KMS-11 (cell line): ENCODE measurements around the gene FLNA.

Experiments used
- H2AFZ ChIP-seq: fragments of 200-600 bp; sonication (generic); 2 replicates; pipeline ENCODE4 v1.6.1; 2016; ENCODE audit warnings: antibody characterized with exemption, mixed run types, low read depth
- H3K27ac ChIP-seq: fragments of 200-600 bp; sonication (generic); 2 replicates; pipeline ENCODE4 v1.6.1; 2016; ENCODE audit warnings: mild to moderate bottlenecking, mixed run types
- H3K27me3 ChIP-seq: fragments of 200-600 bp; sonication (generic); 2 replicates; pipeline ENCODE4 v1.6.1; 2017; ENCODE audit warnings: mild to moderate bottlenecking, low read depth, mixed run types, moderate library complexity; ENCODE audit not compliant: insufficient read depth
- H3K36me3 ChIP-seq: fragments of 200-600 bp; sonication (generic); 2 replicates; pipeline ENCODE4 v1.6.1; 2017; ENCODE audit warnings: mild to moderate bottlenecking, mixed run types; ENCODE audit not compliant: insufficient read depth
- H3K4me1 ChIP-seq: fragments of 200-600 bp; sonication (generic); 2 replicates; pipeline ENCODE4 v1.6.1; 2016; ENCODE audit warnings: mild to moderate bottlenecking, low read depth, mixed run types; ENCODE audit not compliant: poor library complexity, severe bottlenecking
- H3K4me2 ChIP-seq: fragments of 200-600 bp; sonication (generic); 2 replicates; pipeline ENCODE4 v1.7.0; 2016; ENCODE audit warnings: mild to moderate bottlenecking, mixed run types
- H3K4me3 ChIP-seq: fragments of 200-600 bp; sonication (generic); IDR thresholded peaks from 2 replicates; pipeline ENCODE4 v1.6.1; 2017; ENCODE audit warnings: low read depth, low read length, mixed read lengths; ENCODE audit not compliant: insufficient read depth
- H3K79me2 ChIP-seq: fragments of 200-600 bp; sonication (generic); 2 replicates; pipeline ENCODE4 v1.6.1; 2016; ENCODE audit warnings: low read depth, mixed run types; ENCODE audit not compliant: insufficient read depth
- H3K9ac ChIP-seq: fragments of 200-600 bp; sonication (generic); 2 replicates; pipeline ENCODE4 v1.6.1; 2016; ENCODE audit warnings: mild to moderate bottlenecking, mixed run types
- H4K20me1 ChIP-seq: fragments of 200-600 bp; sonication (generic); 2 replicates; pipeline ENCODE4 v1.6.1; 2016; ENCODE audit warnings: mild to moderate bottlenecking, mixed run types; ENCODE audit not compliant: insufficient read depth
- TF ChIP-seq, protein P1 (sequence below): fragments of 200-600 bp; sonication (generic); conservative IDR thresholded peaks from 2 replicates; pipeline ENCODE4 v1.6.1; 2017; ENCODE audit warnings: low read depth, mild to moderate bottlenecking, antibody characterized with exemption, low read length, moderate library complexity, mixed read lengths

FLNA gene

GRCh38 chrX:154359362-154360154 lies 14.9 kb downstream of the FLNA start:
- H3K27me3 ChIP-seq: no peaks in the 10 kb centered on the region
- H3K4me3 ChIP-seq: no peak overlapping the region
- TF ChIP-seq, protein P1, sequence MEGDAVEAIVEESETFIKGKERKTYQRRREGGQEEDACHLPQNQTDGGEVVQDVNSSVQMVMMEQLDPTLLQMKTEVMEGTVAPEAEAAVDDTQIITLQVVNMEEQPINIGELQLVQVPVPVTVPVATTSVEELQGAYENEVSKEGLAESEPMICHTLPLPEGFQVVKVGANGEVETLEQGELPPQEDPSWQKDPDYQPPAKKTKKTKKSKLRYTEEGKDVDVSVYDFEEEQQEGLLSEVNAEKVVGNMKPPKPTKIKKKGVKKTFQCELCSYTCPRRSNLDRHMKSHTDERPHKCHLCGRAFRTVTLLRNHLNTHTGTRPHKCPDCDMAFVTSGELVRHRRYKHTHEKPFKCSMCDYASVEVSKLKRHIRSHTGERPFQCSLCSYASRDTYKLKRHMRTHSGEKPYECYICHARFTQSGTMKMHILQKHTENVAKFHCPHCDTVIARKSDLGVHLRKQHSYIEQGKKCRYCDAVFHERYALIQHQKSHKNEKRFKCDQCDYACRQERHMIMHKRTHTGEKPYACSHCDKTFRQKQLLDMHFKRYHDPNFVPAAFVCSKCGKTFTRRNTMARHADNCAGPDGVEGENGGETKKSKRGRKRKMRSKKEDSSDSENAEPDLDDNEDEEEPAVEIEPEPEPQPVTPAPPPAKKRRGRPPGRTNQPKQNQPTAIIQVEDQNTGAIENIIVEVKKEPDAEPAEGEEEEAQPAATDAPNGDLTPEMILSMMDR: no peak
- no peaks in the 10 kb centered on the region for H4K20me1 ChIP-seq
- no peak overlapping the region for H3K9ac ChIP-seq
- H3K36me3 ChIP-seq: no peaks in the 10 kb centered on the region; the same call in 1 of the 2 replicates
- H3K79me2 ChIP-seq: no peaks in the 10 kb centered on the region; the same call in 1 of the 2 replicates
- no peak overlapping the region for H3K4me2 ChIP-seq
- no peaks in the 10 kb centered on the region for H3K4me1 ChIP-seq
- no peak overlapping the region for H2AFZ ChIP-seq
- no peak overlapping the region for H3K27ac ChIP-seq

DNA sequence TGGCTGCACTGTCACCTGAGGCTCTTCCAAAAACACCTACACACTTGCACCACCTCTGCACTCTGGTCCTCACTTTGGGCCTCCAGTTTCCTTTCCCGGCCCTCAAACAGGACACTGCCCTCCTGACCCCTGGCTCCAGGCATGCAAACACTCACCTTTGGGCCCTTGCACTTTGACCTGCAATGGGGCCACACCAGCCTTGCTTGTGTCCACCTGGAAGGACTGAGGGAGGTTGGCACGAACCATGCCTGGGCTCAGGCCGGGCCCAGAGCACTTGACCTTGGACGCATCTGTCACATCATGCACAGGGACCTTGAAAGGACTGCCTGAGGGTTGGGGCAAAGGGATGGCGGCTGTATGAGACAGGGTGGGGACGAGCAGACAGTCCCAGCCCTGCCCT lies 15.6 kb downstream of the FLNA start:
- H3K79me2 ChIP-seq: no peaks in the 10 kb centered on the region; the same call in 1 of the 2 replicates
- H3K27ac ChIP-seq: no peak overlapping the region

DNA sequence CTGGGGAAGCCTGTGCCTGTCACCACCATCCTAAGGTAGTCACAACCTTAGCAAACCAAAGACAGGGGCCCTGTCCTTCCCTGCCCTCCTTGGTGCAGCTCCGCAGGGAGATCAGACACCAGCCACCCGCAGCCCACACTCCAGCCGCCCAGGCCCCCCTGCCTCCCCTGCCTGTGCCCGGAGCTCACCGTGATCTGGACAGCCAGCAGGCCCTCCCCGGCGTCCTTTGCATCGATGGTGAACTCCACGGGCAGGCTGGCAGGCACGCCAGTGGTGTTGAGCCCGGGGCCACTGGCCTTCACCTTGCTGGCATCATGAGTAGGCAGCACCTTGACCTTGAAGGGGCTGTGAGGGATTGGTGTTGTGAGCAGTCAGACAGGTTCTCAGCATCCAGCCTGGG lies 16.4 kb downstream of the FLNA start:
- H3K4me1 ChIP-seq: no peaks in the 10 kb centered on the region
- no peak overlapping the region for H3K4me2 ChIP-seq
- H3K4me3 ChIP-seq: no peak overlapping the region
- H2AFZ ChIP-seq: no peak overlapping the region
- H3K36me3 ChIP-seq: no peaks in the 10 kb centered on the region; the same call in 1 of the 2 replicates
- no peak overlapping the region for H3K9ac ChIP-seq
- no peak overlapping the region for H3K27ac ChIP-seq
- H4K20me1 ChIP-seq: no peaks in the 10 kb centered on the region
- no peaks in the 10 kb centered on the region; the same call in 1 of the 2 replicates for H3K79me2 ChIP-seq
- TF ChIP-seq, protein P1: no peak
- H3K27me3 ChIP-seq: no peaks in the 10 kb centered on the region

More for the DNA sequence above, 15.6 kb downstream of the FLNA start:
- Histone ChIP-seq H2AFZ (no peak overlapping the region), H3K4me3 (no peak overlapping the region), H4K20me1 (no peaks in the 10 kb centered on the region), H3K4me1 (no peaks in the 10 kb centered on the region), H3K9ac (no peak overlapping the region), H3K4me2 (no peak overlapping the region), H3K36me3 (no peaks in the 10 kb centered on the region; the same call in 1 of the 2 replicates), H3K27me3 (no peaks in the 10 kb centered on the region)
- TF ChIP-seq, protein P1: no peak

DNA sequence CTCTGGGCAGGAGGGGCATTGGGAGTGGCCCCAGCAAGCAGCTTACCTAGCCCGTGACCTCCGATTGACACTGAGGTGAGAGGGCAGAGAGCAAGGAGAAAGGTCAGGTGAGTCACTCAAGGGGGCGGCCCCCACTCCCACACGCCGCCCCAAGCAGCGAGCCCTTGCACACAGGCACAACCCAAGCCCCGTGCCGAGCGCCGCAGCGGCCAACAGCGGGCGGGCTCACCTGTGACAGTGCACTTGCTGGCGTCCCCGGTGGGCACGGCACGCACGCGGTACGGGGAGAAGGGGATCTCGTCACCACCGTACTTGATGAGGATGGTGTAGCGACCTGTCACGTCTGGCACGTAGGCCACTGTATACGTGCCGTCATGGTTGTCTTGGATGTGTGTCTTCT lies 17.2 kb downstream of the FLNA start:
- no peaks in the 10 kb centered on the region for H4K20me1 ChIP-seq
- no peak overlapping the region for H3K9ac ChIP-seq
- no peak overlapping the region for H3K4me3 ChIP-seq
- TF ChIP-seq, protein P1: no peak
- no peak overlapping the region for H2AFZ ChIP-seq
- no peaks in the 10 kb centered on the region for H3K27me3 ChIP-seq
- no peaks in the 10 kb centered on the region for H3K36me3 ChIP-seq
- H3K4me2 ChIP-seq: no peak overlapping the region
- H3K27ac ChIP-seq: no peak overlapping the region
- H3K4me1 ChIP-seq: no peaks in the 10 kb centered on the region
- H3K79me2 ChIP-seq: no peaks in the 10 kb centered on the region; the same call in 1 of the 2 replicates
